ENCODE data around the gene DBX1.
"Not testable (repeated sequence)": the region's sequence is repeated elsewhere in the genome, so short reads cannot be mapped to it uniquely, and the experiment has no call there.

DBX1 gene

DNA sequence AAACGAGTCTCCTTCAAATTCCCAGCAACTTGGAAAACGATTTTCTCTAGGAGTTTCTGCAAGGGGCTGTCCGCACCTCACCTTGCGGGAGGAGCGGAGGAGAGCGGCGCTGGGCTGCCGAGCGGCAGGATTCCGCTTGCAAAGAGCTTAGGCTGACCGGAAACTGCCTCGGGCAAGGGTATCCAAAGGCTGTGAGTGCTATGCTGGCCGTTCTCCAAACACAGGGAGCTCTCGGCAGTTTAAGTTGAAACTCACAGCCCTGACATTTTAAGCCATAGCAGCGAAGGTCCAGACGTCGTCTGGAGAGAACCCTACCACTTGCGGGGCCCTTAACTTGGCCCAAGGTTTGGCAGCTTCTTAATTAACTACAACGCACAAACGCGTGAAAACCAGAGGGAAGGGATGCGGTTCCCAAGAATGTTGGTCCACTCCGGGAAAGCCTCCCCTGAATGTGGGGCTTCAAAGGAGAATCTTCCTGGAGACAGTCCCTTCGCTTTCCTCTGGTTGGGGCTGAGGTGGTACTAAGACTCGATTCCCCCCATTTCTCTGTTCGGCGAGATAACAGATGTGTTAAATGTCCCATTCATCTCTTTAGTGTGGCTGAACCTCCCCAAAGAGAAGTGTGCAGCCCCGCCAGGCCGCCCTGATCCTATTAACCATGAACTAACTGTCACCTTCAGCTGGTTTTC, 1.1 kb upstream of the DBX1 start:
- ATAC-seq: no peak

DNA sequence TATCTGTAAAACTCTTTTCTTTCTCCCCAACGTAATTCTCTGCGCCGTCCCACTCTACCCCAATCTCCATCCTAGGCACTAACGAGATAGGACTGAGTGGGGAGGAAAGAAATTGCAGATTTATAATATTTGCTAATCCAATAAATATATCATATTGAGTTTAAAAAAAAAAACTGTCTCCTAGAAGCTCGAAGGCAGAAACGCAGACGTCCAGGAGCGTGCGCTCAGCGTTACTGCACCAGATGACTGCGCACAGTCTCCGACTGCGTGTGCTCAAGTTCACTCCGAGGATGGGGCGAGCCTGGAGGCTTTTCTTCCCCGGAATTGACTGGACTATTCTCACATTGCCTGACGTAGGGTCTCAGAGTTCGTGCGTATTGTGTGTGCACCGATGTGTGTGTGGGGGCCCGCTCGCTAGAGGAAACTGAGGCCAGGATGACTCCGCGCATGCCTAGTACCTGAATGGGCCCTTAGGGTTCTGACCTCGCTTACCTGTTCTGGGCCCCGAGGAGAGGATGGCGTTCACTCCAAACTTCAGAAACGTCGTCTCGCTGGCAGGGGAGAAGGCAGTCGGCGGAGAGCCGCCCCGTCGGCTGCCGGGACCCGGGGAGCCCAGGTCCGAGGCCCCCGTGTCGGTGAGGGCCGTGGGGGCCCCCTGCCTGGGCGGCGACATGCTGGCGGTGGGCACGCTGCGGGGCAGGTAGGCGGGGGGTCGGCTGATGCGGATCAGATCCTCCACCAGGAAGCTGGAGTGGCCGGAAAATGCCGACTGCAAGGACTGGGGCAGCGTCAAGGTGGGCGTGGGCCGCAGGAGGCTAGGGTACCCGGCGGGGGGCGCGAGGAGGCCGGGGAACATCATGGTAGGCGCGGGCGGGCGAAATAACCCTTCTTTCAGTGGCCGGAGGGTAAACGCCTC, 551 bp downstream of the DBX1 start:
- ATAC-seq: no peak

DNA sequence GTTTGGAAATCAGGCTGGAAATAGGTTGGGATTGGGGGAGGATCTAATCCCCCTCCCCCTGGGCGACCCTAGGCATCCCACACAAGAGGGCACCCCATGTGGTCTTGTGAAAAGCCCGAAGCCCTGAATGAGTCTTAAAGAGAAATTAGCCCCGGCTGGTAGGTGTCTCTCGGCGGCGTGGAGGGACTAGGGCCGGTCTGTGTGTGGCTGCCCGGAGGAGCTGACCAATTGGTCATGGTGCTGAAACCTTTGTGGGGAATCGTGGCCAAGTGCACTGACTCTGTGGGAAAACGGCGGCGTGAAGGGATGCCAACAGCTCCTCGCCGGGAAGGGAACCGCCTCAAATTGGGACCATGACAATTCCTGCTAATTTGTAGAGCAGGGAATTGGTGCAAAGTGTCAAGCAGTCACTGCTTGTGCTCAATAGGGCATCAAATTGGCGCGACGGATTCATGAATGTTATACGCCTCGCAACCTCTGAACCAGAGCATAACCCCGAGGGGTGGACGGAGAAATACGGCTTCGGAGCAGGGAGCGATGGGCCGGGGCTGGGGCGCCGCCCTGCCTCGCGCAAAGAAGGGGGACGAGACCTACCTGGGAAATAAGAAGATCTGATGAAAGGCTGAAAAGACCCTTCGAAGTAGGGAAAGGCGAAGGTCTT, 1.5 kb downstream of the DBX1 start:
- no peak for ATAC-seq

DNA sequence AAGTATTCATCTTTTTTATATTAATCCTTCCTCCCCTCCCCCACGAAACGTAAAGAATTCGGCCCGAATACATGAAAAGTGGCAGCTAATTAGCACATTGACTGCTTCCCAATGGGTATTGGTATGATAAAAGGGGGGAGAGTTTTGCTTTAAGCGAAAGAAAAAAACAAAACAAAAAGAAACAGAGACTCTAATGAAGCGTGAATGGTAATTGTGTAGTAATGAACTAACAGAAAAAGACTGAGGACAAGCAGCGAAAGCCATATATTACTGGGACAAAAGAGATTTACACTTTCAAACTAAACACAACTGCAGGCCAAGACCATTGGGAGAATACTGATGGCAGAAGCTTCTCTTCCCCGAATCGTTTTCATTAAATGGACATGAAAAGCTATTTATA, 2.5 kb downstream of the DBX1 start:
- ATAC-seq: no peak

DNA sequence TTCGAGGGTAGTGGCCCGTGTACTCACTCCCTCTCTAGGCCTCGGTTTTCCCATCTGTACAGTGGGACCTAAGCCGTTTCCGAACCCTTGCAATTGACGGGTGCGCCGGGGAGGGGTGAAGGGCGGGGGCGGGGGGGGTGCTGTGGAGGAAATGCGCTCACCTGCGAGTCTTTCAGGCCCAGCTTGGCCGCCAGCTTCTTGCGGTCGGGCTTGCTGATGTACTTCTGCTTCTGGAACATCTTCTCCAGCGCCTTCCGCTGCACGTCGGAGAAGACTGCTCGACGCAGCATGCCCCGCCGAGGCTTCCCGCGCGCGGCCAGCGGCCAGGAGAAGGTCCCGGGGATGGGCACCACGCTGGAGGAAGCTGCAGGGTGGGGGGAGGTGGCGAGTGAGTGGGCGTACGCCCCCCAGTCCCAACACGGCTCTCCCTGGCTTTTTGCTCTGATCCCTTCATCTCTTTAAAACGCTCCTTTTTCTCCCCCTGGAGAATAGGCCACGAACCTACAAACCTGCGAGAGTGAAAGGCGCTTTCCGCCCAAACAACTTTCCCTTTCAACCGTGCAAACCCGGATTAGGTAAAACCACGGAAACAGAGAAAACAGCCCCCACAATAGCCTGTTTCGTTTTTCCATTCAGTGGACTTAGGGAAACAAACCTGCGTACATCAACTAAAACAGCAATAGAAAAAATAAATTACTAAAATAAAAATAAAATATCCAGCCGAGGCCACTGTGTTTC, 3.2 kb downstream of the DBX1 start:
- no peak for ATAC-seq

DNA sequence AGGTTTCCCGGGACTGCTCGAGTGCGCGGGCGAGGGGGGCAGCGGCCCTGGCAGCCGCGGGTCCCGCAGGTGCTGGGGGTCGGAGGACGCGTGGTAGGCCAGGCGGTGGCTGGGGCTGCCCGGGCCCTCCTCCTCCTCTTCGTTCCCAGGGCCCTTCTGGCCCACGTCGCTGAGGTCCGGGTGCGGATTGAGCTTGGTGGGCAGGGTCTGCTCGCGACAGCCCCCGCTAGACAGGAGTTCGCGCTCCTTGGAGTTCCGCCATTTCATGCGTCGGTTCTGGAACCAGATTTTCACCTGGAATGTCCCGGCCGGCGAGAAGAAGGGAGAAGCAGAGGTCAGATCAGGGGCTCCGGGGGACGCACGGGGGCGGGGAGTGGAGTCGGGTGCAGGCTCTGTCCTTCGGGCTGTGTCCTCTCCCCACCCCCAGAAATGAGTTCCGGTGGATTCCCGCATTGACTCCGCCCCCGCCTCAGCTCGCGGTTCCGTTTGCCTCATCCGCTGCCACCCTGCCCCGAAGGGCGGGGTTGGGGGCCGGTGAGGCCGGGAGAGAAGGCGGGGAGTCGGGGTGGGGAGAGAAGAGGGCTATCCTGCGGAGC, 3.9 kb downstream of the DBX1 start:
- peak; percentile 32 to 53 for ATAC-seq

DNA sequence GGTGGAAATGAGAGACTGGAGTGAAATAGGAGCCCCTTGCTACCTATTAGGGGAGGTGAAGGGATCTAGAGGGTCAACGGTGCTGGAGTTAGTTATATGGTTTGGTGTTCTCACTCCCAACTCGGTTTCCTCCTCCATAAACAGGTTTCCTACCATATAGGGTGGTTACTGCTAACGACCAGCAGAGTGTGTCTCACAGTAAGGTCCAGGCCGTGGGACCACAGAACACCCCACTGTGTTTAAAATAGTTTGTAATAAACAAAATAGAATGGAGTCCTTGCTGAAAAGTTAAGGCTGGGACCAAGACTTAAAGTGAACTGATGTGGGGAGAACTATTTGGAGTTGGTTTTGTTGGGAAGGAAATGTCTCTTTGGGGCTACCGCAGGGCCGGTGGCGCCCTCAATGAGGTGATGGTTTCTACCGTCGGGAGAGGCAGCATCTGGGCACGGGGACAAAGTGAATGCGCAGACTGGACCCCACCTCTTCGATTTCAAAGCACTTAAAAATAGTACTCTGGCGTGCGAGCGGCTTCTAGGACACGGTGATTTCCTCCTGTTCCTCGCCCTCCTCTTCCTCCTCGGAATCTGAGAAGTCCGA, 4.5 kb downstream of the DBX1 start:
- no peak for ATAC-seq

DNA sequence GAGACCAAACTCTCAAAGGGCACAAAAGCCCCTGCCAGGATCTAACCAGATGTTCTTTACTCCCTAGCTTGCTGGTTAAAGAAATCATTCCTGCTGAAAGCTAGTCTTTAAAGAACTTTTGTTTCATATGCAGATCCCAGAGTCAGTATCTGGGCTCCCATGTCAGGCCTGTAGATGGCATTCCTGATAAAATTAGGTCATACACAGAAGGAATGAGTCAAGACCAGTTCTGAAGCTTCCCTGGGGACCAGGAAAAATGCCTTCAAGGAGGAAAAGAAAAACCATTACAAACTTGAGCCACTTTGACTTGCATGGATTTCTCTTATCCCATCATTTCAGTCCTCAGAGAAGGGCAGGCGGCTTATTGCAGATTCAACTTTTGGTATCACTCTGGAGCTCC, 5.9 kb downstream of the DBX1 start:
- no peak for ATAC-seq

DNA sequence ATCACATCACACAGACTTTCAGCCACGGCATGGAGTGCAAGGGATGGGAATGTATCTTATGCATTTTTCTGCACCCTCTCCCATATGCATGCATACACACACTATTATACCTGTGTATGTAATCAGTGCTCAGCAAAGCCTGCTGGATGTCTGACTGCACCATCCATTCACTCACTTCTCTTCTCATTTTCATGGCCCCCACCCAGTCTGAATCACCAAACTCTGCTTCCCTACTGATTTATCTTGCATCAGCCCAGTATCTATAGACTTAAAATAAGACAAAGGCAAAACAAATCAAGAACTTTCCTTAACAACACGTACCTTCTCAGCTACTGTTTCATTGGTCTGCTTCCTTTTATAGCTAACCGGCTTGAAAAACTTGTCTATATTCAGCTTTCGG, 21.6 kb downstream of the DBX1 start:
- no peak for ATAC-seq

DNA sequence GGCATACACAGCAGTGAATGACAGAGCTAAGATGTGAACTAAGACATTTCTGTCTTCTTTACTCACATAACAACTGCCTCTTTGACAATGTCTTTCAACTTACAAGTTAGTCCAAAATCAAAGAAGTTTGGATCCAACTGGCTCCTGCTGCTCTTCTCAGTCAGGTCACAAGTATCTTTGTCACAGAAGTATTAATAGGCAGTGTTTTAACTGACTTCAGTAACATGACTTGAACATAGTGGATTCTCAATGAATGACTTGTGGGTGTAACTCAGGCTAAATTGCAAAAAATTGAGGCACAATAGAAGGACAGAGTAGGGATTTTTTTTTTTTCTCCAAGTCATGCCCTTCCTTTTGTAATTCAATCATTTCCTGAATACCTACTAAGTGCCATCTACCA, 22.6 kb downstream of the DBX1 start:
- ATAC-seq: no peak

DNA sequence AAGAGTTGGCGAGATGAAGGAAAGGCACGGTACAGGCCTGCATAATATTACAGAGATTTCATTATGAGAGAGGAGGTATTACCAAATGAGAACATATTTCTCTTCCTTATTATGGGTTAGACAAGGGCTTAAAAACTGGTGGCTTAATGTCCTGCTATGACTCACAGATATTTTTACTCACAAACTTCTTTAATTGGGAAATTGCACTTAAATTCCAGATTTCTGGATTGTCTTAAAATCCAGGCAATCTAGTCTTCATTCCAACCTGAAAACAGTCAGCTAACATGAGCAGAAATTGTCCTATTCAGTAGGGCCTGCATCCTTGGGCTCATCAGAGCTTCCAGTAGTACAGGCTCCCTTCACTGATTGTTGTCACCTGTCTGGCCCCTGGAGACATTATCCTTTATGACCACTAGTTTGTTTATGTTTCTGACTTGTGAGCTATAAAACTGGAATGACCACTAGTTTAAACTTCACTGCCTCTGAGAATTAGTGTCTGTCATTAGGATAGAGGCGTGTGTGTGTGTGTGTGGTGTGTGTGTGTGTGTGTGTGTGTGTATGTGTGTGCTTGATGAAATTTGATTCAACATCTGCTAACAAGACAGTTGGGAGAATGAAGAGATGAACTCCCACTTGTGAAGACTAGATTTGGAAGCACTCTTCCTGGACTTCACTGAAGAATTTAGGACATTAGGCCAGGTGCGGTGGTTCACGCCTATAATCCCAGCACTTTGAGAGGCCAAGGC, 25.1 kb downstream of the DBX1 start:
- no peak for ATAC-seq

DNA sequence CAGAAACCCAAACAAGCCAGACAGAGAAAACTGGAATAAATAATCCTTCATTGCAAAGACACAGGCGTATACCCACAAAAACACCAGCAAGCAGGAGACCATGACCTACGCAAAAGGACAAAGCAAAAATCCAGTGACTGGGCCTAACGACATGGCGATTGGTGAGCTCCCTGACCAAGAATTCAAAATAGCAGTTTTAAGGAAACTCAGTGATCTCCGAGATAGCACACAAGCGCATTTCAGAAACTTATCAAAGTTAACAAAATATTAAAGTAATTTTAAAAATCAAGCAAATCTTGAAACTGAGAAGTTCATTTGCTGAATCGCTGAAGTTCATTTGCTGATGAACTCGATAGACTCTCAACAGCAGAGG, 27.6 kb downstream of the DBX1 start:
- no peak for ATAC-seq

DNA sequence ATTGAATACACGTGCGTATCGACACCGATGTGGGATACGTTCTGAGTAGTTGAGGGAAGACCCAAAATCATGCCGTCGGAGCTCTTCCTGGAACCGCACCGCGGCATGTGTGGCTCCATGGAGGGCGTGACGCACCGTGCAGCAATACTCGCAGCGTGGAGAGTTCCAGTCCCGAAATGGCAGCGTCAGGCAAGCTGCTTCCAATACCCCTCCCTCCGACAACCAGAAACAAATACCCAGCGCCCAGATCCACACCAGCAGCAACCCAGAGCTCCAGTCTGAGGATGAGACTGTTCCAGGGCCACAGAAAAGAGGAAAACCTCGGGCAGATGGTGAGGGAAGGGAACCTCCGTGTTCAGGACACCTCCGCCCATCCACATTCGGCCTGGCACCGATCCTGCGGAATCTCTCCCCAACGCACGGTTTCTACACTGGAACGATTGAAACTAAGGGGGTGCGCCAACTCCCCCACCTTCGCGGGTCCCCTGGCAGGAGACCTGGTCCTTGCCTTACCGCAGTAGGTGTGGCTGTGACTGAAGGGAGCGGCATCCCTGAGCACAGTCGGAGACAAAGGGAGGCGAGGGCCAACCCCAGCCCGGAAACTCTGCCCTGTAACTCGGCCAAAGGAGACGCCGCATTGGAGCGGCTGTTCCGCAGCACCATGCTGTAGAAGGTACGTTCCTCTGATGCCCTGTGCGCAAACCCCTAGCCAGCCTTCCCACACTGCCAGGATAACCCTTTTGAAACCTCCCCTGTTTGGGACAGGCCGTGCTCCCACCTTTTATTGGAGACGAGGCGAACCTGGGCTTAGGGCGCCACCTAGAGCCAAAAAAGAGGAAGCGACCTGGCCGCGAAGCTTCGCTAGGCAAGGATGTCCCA, 28.2 kb downstream of the DBX1 start:
- peak in 1 of 2 donors; percentile 14 for ATAC-seq

DNA sequence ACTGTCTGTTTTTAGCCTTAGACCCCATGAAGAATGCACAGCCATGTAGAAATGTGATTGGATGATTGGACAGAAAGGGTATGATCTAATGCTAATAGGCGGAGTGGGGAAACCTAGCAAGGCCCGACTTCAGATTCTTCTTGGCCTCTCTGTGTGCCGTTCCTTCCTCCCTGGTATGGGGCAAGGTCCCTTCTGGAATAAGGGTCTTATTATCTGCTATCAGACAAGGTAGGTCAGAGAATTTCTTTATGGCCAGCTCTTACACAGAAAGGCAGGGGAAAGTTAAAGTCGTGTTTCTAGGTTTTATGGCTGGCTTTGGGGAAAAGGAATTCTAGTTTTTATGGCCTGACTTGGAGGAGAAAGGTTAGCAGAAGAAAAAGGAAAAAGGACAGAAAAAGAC, 30.6 kb downstream of the DBX1 start:
- no peak for ATAC-seq

DNA sequence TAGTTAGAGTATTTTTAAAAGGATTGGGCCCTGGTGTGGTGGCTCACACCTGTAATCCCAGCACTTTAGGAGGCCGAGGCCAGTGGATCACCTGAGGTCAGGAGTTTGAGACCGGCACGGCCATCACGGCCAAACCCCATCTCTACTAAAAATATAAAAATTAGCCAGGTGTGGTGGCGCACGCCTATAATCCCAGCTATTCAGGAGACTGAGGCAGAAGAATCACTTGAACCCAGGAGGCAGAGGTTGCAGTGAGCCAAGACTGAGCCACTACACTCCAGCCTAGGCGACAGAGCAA, 31.8 kb downstream of the DBX1 start:
- not testable (repeated sequence) for ATAC-seq

DNA sequence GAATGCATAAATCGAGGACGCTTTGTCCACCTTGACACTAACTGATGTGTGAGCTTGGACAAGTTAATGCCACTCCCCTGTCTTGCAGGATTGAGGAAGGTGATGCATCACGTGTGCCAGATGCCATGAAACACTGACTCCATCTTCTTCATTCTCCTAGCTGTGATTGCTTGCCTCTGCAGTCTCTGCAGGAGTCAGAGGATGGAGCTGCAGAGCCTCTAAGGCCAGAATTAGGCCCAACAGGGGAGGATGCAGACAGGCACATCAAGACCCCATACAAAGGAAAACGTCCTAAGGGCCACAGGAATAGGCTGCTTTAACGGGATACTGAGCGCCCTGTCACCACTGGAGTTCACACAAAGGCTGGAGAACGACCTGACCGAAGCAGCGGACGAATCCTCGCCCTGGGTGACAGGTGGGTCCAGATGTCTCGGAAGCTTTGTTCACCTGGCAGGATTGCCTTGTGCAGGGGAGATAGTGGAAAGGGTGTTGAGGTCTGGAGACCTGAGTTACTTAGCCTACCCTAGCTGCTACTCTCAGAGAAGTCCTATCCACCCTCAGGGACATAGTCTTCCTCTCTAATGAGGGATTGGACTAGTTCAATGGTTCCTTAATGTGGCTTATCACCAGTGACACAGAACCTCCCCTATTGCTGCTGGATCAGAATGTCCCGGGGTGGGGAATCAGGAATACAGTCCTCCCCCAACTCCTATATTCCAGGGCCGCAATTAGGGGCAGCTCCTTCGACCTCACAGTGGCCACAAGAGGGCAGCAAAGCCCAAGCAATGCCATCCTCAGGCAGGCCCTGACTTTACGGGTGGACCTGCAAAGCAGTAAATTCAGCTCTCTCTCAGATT, 32.4 kb downstream of the DBX1 start:
- ATAC-seq: peak; percentile 54 to 78

DNA sequence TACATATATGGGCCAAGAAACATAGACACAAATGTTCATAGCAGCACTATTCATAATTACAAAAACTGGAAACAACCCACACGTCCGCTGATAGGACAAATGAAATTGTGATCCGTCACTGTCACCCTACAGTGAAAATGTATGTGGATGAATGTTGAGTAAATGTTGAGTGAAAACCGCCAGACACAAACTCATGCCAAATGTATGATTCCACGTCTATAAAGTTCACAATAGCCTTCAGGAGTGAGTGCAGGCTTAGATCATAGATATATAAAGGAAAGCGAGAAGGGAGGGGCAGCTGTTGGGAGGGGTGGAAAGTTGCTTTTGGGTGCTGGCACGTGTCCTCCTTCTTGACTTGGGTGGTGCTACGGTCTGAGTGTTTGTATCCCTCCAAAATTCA, 33.6 kb downstream of the DBX1 start:
- no peak for ATAC-seq

DNA sequence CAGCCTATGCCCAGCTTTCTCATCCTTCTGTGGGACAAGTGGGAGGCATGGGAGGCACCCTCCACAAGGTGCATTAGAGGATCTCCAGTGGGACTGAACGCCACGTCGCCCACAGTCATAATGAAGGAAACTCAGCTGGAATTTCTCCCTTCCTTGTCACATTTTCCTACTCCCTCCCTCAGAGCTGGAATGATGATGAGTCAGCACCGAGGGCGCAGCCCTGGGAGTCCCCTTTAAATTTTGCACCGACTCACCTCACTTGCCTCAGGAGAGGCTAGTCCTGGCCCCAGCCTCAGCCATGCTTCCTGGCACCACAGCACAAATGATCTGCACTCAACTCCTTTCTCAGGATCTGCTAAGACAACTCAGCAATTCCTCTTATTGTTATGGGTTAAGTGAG, 34.3 kb downstream of the DBX1 start:
- ATAC-seq: no peak

DNA sequence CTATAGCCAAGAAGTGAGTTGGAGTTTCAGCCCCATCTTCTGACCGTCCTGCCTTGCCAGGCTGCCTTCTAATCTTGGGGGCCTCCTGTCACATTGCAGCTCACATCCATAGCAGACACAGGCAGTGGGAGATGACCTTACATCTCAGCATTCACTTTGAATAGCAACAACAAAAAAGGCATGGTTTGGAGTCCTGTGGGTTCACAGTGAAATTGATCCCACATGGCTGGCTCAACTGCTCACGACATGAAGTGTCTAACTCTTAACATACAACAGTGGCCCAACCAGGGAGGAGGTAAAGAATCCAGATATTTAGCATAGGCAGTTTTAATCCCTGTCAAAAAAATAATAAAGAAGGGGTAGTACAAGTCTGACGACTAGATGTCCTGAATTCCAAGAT, 38.1 kb downstream of the DBX1 start:
- no peak for ATAC-seq
